HG03135 (cell line): Measurements from ENCODE around the gene COL4A2.

Source experiments
- ATAC-seq: cut with Tn5 transposase; IDR thresholded peaks from one replicate; pipeline ENCODE4 v1.9.1; 2021; ENCODE audit warnings: mild to moderate bottlenecking, moderate library complexity; ENCODE audit not compliant: unreplicated experiment

The COL4A2 gene

DNA sequence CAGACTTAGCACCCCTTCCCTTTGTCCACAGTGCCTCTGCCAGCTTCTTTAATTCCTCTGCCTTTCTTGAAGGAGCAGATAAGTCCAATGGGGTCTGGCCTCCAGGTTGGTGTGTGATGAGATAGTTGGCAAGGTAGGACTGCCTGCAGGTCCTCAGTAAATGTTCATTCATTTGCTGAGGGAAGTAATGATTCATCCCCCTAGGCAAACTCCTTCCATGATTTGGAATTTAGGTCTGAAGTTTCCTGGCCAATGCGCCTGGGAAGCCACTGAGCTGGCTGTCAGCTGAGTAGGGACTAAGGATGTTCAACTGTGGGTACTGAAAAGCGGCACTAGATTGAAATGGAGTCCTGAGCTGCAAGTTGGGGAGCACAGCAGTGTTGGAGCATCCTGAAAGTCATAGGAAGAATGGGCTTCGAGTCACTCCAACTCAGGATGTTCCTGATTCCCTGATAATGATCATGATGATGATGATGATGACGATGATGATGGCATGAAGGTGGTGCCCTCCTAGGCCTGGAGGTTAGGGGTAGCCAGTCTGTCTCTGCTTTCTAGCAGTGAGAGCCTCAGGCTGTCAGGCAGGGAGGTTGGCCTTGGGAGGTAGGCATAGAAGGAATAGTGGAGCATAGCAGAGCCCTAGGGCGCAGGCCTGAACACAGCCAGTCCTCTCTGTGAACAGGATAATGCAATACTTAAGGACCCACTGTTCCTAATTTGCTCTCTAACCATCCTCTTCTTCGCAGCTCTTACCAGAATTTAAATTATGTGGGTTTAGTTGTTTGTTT is 44.7 kb downstream of the COL4A2 start:
- no peak for ATAC-seq

DNA sequence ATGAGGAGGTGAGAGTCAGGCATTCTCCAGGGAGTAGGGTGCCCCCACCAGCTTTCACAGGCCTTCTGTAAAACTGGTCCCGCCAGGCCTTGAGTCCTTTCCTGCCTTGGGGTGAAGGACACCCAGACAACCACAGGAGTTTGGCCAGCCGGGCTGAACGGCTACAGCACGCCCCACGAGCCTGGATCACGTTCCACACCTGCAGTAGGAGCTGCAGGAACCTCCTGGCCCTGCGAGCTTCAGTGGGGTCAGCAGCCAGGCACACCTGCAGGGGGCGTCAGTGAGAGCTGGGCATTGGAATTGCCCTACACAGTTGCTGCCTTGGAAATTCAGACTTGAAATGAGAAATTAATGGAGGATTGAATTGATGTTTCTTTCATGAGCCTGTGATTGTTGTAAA is 45.7 kb downstream of the COL4A2 start:
- ATAC-seq: no peak

- ATAC-seq: no peak
Observed at GRCh38 chr13:110353339-110353977, 46.4 kb downstream of the COL4A2 start.

- ATAC-seq: no peak
Observed at GRCh38 chr13:110354123-110354627, 47.1 kb downstream of the COL4A2 start.

GRCh38 chr13:110354715-110355473 is 47.8 kb downstream of the COL4A2 start:
- no peak for ATAC-seq

DNA sequence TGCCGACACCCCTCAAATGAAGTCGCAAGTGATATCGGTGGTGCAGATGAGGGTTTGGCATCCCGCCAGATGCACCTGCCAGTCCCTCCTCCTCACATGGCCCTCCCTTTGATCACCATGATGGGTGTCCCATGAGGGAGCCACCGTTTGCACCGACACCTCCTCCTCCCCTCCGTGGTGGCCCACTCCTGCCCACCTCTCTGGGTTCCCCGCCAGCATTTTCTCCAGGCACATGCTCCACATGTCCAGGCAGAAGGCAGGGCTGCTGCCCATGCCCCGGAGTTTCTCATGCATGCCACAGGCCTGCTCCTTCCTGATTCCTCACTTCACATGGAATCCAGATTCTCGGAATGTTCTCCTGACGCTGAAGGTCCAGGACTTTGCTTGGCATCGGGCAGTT is 49.3 kb downstream of the COL4A2 start:
- no peak for ATAC-seq

GRCh38 chr13:110358381-110358780 is 51.3 kb downstream of the COL4A2 start:
- no peak for ATAC-seq

DNA sequence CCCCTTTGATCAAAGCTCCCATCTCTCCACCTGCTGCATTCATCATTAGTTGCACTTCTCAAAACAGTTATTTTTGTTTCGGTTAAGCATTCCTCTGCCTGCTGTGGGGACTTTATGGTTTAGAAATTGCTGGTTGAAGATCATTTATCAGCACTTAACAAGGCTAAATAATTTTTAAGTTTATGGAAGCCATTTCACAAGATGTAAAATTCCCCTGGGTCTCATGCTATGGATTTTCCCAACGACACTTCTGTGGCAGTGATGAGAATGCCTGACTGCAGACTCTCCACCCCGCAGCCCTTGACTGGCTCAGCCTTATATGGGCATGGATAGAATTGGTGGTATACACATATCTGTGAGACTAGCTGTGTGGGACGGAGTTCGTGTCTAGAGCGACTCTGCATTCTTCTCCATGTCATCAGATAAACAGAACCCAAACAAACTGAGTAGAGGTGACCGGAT is 52.8 kb downstream of the COL4A2 start:
- no peak for ATAC-seq

DNA sequence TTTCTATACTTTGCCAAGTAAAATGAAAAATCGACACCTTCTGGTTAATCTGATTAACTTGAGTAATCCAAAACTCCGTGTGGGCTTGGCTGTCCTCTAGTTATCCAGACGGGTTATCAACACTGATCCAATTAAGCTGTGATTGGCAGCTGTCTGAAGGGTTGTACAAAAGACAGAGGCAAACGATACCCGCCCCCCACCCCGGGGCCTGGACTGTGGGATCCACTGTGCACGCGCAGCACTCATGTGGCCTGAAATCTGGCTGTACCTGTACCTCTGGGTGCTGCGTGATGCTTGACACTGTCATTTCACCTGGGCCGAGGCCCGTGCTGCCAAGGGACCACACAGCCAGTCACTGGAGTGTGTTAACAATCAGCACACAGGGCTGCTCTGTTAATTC is 53.5 kb downstream of the COL4A2 start:
- ATAC-seq: no peak

GRCh38 chr13:110361365-110361911 is 54.4 kb downstream of the COL4A2 start:
- no peak for ATAC-seq

- no peak for ATAC-seq
Observed at GRCh38 chr13:110363010-110363409, 55.9 kb downstream of the COL4A2 start.

- no peak for ATAC-seq
Observed at GRCh38 chr13:110364081-110364480, 57.0 kb downstream of the COL4A2 start.

DNA sequence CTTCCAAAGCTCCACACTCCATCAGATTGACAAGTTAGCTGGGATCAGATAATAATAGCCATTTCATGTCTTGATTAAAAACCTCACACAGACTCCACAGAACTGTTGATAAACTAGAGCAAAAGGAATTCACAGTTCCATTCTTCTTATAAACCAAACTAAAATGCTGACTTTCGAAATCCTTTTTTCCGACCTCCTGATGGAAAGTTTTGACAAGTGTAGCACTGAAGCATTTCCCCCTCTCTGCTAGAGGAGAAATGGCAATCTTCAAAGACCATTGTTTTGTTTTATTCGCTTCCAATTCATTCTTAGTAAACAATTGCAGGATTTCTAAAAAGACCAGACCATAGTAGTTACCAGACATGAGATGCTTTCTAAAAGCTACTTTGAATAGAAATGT is 58.8 kb downstream of the COL4A2 start:
- ATAC-seq: no peak

DNA sequence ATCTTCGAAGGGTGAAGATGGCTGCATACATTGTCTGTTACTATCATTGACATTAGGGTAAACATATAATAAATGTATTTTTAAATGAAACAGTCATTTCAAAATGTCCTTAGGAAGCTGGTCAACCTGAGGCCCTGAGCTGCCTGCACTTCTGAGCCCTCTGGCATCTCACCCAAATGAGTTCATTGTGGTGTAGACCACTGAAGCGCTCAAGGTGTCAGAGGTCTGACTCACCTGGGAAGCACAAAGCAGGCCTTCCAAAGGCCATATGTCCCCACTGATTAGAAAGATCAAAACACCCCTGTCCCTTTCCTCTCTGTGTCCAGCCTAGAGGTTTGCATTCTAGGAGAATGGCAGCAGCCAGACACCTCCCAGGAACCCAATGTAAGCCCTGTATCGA is 59.6 kb downstream of the COL4A2 start:
- ATAC-seq: no peak

GRCh38 chr13:110367620-110368019 is 60.5 kb downstream of the COL4A2 start:
- no peak for ATAC-seq

DNA sequence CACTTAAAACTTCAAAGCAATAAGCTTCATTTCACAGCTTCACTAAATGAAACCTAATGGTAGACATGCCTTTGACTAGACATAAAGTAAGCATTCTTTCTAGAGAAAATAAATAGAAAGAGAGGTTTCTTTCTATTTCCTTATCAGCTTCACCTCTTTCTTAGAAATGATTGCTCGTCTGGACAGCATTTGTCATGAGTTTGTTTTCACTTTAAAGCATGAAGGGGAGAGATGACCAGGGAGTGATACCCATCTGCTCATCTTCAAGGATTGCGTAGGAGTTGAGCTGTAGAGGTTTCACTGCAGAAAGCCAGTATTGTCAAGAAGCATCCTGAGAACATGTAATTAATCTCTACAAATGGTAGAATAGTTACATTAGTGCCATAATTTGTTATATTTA is 61.3 kb downstream of the COL4A2 start:
- ATAC-seq: no peak

DNA sequence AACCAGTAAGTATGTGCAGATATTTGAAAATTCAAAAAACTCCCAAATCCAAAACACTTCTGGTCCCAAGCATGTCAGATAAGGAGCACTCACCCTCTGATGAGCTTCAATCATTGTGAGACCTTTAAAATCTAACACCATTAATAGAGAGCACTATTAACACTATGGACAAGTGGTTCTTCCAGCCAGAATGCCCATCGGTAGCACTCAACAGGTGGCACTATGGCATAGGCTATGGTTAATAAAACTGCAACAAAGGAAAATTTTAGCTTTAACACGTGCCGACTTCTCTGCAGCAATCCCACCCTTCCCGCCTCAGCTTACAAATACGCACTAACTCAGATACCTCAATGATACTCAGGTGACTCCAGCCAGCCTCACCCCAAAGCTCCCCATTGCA is 62.3 kb downstream of the COL4A2 start:
- ATAC-seq: no peak

GRCh38 chr13:110371550-110372465 is 64.7 kb downstream of the COL4A2 start:
- ATAC-seq: peak; percentile 78

- no peak for ATAC-seq
Observed at GRCh38 chr13:110372676-110373075, 65.6 kb downstream of the COL4A2 start.

DNA sequence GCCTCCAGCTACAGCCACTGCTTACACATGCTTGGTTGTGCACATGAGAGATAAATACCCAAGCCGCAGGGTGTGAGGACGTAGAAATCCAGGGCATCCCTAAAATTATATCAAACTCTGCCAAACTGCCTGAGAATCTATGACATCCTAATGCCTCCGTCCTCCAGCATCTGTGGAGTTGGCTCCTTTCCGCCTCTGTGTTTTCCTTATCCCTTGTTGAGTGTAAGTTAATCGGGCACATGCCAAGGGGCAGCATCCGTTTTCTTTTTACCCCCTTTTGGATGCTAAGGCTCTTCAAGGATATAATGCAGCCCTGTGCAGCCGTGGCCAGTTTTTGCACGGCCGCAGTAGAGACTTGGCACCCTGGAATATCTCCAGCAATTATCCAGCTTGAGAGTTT is 66.5 kb downstream of the COL4A2 start:
- no peak for ATAC-seq
